ENCODE results near the gene SLC23A1.
"Not testable (repeated sequence)": the region's sequence is repeated elsewhere in the genome, so short reads cannot be mapped to it uniquely, and the experiment has no call there.

SLC23A1 gene

DNA sequence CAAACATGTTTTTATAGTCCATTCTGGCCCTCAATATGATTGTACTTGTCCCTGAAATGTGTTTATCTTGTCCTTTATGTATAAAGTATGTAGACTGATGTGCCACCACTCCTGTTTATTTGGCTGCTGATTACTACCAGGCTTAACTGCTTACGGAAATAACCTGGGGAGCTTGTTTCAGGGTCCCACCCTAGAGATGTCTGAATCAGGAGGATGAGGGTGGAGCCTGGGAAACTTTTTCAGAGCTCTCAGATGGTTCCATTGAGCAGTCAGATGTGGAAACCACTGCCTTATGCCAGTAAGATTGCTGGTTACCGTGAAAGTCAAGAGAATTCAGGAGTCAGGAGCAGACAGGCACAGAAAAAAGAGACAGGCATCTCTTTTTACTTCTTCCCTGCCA, 19.2 kb downstream of the SLC23A1 start:
- CTCF ChIA-PET = interaction anchor here (0.5 kb wide), 1 partner anchor 723 kb away, joined by 3 read pairs; no protein-coding TSS in a partner anchor
- DNase-seq (ENCODE audit: low spot score) = no peak
- POLR2A ChIA-PET (ENCODE audit: low non-redundant PET) = no interaction called here
- TF ChIP-seq, protein P1, sequence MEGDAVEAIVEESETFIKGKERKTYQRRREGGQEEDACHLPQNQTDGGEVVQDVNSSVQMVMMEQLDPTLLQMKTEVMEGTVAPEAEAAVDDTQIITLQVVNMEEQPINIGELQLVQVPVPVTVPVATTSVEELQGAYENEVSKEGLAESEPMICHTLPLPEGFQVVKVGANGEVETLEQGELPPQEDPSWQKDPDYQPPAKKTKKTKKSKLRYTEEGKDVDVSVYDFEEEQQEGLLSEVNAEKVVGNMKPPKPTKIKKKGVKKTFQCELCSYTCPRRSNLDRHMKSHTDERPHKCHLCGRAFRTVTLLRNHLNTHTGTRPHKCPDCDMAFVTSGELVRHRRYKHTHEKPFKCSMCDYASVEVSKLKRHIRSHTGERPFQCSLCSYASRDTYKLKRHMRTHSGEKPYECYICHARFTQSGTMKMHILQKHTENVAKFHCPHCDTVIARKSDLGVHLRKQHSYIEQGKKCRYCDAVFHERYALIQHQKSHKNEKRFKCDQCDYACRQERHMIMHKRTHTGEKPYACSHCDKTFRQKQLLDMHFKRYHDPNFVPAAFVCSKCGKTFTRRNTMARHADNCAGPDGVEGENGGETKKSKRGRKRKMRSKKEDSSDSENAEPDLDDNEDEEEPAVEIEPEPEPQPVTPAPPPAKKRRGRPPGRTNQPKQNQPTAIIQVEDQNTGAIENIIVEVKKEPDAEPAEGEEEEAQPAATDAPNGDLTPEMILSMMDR (conservative IDR thresholded peaks at IDR 0.05; ENCODE audit: low read depth) = no peak
- no peak overlapping the region for H3K27ac ChIP-seq

DNA sequence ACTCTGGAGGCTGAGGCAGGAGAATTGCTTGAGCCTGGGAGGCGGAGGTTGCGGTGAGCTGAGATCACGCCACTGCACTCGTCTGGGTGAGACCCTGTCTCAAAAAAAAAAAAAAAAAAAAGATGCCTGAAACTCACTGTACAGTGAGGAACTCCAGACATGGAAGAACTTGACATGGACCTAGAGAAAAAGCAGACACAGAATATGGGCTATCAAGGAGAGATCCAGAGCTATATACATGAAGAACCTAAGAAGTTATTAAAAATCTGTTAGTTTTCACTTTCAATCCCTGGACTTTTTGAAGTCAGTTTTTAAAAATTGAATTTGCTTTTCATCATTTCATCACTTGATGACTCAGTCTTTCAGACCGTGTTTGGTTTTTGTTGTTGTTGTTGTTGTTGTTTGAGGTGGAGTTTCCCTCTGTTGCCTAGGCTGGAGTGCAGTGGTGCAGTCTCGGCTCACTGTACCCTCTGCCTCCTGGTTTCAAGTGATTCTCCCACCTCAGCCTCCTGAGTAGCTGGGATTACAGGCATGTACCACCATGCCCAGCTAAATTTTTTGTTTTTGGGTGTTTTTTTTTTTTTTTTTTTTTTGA, 21.2 kb downstream of the SLC23A1 start:
- DNase-seq (ENCODE audit: low spot score) = no peak
- H3K27ac ChIP-seq = peak overlapping the region; percentile 4; the same call in 1 of the 2 replicates
- ChIA-PET POLR2A (ENCODE audit: low non-redundant PET) (no interaction called here), CTCF (interaction anchor here (0.6 kb wide), 1 partner anchor 39 kb away, joined by 3 read pairs; no protein-coding TSS in a partner anchor)
- TF ChIP-seq, protein P1 (conservative IDR thresholded peaks at IDR 0.05; ENCODE audit: low read depth) = no peak

DNA sequence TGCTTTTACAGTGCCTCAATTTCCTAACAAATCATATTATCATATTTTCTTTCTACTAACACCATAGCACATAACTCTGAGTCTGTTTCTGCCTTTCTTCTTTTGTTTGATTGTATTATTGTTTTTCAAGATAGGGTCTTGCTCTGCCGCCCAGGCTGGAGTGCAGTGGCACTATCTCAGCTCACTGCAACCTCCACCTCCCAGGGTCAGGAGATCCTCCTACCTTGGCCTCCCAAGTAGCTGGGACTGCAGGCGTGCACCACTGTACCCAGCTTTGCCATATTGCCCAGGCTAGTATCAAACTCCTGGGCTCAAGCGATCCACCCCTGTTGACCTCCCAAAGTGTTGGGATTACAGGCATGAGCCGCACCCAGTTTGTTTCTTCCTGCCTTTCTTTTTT, 22.7 kb downstream of the SLC23A1 start:
- ChIA-PET POLR2A (ENCODE audit: low non-redundant PET) (interaction anchor here (0.7 kb wide), 1 partner anchor 13 kb away, joined by 3 read pairs; no protein-coding TSS in a partner anchor), CTCF (no interaction called here)
- H3K27ac ChIP-seq = peak overlapping the region; percentile 45
- DNase-seq (ENCODE audit: low spot score) = no peak
- TF ChIP-seq, protein P1 (conservative IDR thresholded peaks at IDR 0.05; ENCODE audit: low read depth) = no peak

DNA sequence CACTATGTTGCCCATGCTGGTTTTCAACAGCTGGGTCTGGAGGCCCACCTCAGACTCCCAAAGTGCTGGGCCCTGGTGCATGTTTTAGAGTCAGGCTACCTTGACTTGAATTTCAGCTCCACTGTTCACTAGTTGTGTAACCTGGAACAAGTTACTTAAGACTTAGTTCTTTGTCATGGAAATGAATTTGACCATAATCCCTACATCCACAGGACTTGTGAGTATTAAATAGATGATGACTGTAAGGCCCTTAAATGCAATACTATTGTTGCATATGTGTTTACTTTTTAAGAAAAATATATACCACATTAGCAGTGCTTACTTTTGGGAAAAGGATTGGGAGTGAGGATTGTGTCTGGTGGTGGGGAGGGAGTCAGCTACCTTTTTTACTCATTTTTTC, 25.0 kb downstream of the SLC23A1 start:
- H3K27ac ChIP-seq = no peak overlapping the region
- CTCF ChIA-PET = interaction anchor here (0.6 kb wide), 1 partner anchor 66 kb away, joined by 5 read pairs; no protein-coding TSS in a partner anchor
- POLR2A ChIA-PET (ENCODE audit: low non-redundant PET) = no interaction called here
- TF ChIP-seq, protein P1 (conservative IDR thresholded peaks at IDR 0.05; ENCODE audit: low read depth) = no peak
- DNase-seq (ENCODE audit: low spot score) = no peak

DNA sequence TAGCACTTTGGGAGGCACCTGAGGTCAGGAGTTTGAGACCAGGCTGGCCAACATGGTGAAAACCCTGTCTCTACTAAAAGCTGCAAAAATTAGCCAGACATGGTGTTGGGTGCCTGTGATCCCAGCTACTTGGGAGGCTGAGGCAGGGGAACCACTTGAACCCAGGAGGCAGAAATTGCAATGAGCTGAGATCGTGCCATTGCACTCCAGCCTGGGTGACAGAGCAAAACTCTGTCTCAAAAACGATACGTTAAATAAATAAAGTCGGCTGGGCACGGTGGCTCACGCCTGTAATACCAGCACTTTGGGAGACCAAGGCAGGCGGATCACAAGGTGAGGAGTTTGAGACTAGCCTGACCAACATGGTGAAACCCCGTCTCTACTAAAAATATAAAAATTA, 27.2 kb downstream of the SLC23A1 start:
- CTCF ChIA-PET; POLR2A ChIA-PET (ENCODE audit: low non-redundant PET); DNase-seq (ENCODE audit: low spot score): not testable (repeated sequence)
- 0 out of 2 replicates have a peak overlapping the region, but pooled peaks have one; percentile 4 for H3K27ac ChIP-seq

DNA sequence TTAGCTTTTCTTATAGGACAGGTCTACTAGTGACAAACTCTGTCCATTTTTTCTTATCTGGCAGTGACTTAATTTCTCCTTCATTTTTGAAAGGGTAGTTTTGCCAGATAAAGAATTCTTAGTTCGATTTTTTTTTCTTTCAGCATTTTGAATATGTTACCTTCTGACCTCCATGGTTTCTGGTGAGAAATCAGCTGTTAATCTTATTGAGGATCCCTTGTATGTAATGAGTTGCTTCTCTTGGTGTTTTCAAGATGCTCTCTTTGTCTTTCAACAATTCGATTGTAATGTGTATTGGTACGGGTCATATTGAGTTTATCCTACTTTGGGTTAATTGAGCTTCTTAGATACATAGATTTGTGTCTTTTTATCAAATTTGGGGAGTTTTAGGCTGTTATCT, 28.9 kb downstream of the SLC23A1 start:
- TF ChIP-seq, protein P1 (conservative IDR thresholded peaks at IDR 0.05; ENCODE audit: low read depth) = no peak
- no peak for DNase-seq (ENCODE audit: low spot score)
- ChIA-PET CTCF (no interaction called here), POLR2A (ENCODE audit: low non-redundant PET) (no interaction called here)
- no peak overlapping the region for H3K27ac ChIP-seq

DNA sequence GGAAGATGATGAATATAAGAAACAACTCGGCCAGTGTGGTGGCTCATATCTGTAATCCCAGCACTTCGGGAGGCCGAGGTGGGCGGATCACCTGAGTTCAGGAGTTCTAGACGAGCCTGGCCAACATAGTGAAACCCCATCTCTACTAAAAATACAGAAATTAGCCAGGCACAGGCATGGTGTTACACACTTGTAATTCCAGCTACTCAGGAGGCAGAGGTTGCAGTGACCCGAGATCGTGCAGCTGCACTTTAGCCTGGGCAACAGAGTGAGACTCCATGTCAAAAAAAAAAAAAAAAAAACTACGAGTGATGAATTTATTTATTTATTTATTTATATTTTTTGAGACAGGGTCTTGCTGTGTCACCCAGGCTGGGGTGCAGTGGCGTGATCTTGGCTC, 35.2 kb downstream of the SLC23A1 start:
- POLR2A ChIA-PET (ENCODE audit: low non-redundant PET) = interaction anchor here (0.6 to 0.7 kb wide), 3 partner anchors 15 to 55 kb away, joined by 3 read pairs; no protein-coding TSS in a partner anchor
- H3K27ac ChIP-seq; CTCF ChIA-PET; DNase-seq (ENCODE audit: low spot score): not testable (repeated sequence)

DNA sequence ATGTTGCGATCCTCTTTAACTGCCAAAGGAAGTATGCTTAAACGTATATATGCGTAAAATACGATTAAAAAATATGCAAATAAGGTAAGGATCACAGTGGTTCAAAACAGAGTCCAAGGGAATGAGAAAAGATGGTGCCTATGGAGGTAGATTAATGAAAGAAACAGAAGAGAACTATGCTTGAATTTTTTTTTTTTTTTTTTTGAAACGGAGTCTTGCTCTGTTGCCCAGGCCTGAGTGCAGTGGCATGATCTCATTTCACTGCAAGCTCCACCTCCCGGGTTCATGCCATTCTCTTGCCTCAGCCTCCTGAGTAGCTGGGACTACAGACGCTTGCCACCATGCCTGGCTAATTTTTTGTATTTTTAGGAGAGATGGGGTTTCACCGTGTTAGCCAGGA, 37.7 kb downstream of the SLC23A1 start:
- POLR2A ChIA-PET (ENCODE audit: low non-redundant PET); CTCF ChIA-PET; H3K27ac ChIP-seq; DNase-seq (ENCODE audit: low spot score): not testable (repeated sequence)
